Measurements from ENCODE around the gene TREM1.

DNA sequence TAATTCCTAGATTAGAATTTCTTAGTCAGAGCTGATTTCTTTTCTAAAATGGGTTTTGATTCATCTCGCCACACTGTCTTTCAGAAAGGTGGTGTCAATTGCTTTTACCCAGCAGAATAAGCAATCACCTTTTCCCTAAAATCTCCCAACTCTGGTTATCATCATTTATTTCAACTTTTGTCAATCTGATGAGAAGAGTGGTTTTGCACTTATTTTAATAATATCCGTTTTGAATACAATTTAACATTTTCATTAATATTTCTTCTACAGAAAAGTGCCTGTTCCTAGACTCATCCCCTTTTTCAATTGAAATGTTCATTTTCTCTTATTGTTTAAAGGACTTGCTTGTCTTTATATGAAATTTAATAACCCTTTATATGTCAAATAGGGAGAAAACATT lies 40.7 kb upstream of the TREM1 start:
- TF ChIP-seq, protein P1, sequence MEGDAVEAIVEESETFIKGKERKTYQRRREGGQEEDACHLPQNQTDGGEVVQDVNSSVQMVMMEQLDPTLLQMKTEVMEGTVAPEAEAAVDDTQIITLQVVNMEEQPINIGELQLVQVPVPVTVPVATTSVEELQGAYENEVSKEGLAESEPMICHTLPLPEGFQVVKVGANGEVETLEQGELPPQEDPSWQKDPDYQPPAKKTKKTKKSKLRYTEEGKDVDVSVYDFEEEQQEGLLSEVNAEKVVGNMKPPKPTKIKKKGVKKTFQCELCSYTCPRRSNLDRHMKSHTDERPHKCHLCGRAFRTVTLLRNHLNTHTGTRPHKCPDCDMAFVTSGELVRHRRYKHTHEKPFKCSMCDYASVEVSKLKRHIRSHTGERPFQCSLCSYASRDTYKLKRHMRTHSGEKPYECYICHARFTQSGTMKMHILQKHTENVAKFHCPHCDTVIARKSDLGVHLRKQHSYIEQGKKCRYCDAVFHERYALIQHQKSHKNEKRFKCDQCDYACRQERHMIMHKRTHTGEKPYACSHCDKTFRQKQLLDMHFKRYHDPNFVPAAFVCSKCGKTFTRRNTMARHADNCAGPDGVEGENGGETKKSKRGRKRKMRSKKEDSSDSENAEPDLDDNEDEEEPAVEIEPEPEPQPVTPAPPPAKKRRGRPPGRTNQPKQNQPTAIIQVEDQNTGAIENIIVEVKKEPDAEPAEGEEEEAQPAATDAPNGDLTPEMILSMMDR (IDR thresholded peaks at IDR 0.05) = no peak
- no peak for TF ChIP-seq POLR2A (IDR thresholded peaks at IDR 0.05)

All from testis (tissue), 2 donors.